Panc1 (cell line): Measurements from ENCODE around the gene HFE. TPM values are rescaled to one million over a fixed set of nuclear protein-coding genes. Genes with fewer than 3 reads are reported as not detected.

Experiments
- ATAC-seq: fragments of 200-7000 bp; cut with Tn5 transposase; 2 replicates; pipeline ENCODE4 v1.9.1; 2020; ENCODE audit warnings: mild to moderate bottlenecking, moderate library complexity
- BruUV-seq: library from RNA; stranded (reverse); fragments of 400-500 nt; replicated peaks from 2 replicates; lab custom pipeline; 2021; lab: Mats Ljungman, UMichigan
- CTCF ChIA-PET: fragments of 300-600 bp; sonication (Branson Sonifier 250); formaldehyde crosslinking; loops from one replicate; lab custom pipeline; 2022; ENCODE audit warnings: antibody characterized with exemption; lab: Charles Lee
- POLR2A ChIA-PET: fragments of 300-600 bp; sonication (Branson Sonifier 250); formaldehyde crosslinking; loops from one replicate; lab custom pipeline; 2022; ENCODE audit warnings: antibody characterized with exemption; lab: Charles Lee
- DNase-seq: peaks from one replicate; pipeline ENCODE4 v3.0.0-alpha.2; 2010; ENCODE audit warnings: low read depth, low spot score
- H3K27ac ChIP-seq: 2 replicates; pipeline ENCODE4 v1.5.1; 2011; ENCODE audit warnings: mild to moderate bottlenecking, low read length, inconsistent platforms
- H3K27me3 ChIP-seq: fragments of 200-500 bp; sonication (Bioruptor generic); 2 replicates; pipeline ENCODE4 v1.6.0; 2014; ENCODE audit warnings: low read length, inconsistent platforms; ENCODE audit not compliant: control insufficient read depth, insufficient read depth
- H3K36me3 ChIP-seq: fragments of 200-500 bp; sonication (Bioruptor generic); 2 replicates; pipeline ENCODE4 v1.5.1; 2014; ENCODE audit warnings: inconsistent platforms, mild to moderate bottlenecking, low read length, moderate library complexity; ENCODE audit not compliant: control insufficient read depth, insufficient read depth
- H3K4me1 ChIP-seq: 2 replicates; pipeline ENCODE4 v1.5.1; 2011; ENCODE audit warnings: inconsistent platforms, mild to moderate bottlenecking, low read length, moderate library complexity; ENCODE audit not compliant: control insufficient read depth, insufficient read depth
- H3K4me3 ChIP-seq, 2 experiments: 2 replicates each; pipeline ENCODE4 v1.5.1; 2011 to 2012; ENCODE audit warnings: low read depth in 2 of 2, low read length in 2 of 2, mild to moderate bottlenecking in 2 of 2, inconsistent platforms in 1 of 2, moderate library complexity in 1 of 2
- H3K9me3 ChIP-seq: fragments of 200-500 bp; sonication (Bioruptor generic); 2 replicates; pipeline ENCODE4 v1.5.1; 2014; ENCODE audit warnings: low read depth, mild to moderate bottlenecking, inconsistent platforms, low read length, moderate library complexity; ENCODE audit not compliant: control insufficient read depth, insufficient read depth
- CTCF ChIP-seq: fragments of 450-650 bp; IDR thresholded peaks from 2 replicates; pipeline ENCODE4 v1.5.1; 2017; ENCODE audit warnings: mild to moderate bottlenecking
- POLR2AphosphoS5 ChIP-seq: IDR thresholded peaks from 2 replicates; pipeline ENCODE4 v1.6.1; 2012; ENCODE audit warnings: mild to moderate bottlenecking, low read depth, low read length, moderate library complexity
- REST ChIP-seq, 2 experiments: IDR thresholded peaks; 2 replicates each; pipeline ENCODE4 v1.6.1; 2011 to 2012; ENCODE audit warnings: low read depth in 2 of 2, control low read depth in 1 of 2, low read length in 1 of 2, mild to moderate bottlenecking in 1 of 2, moderate library complexity in 1 of 2; ENCODE audit not compliant: insufficient read depth in 1 of 2
- SIN3A ChIP-seq: IDR thresholded peaks from 2 replicates; pipeline ENCODE4 v1.6.1; 2012; ENCODE audit warnings: low read depth, mild to moderate bottlenecking, low read length, moderate library complexity, borderline replicate concordance; ENCODE audit not compliant: insufficient read depth
- TCF7L2 ChIP-seq: IDR thresholded peaks from 2 replicates; pipeline ENCODE4 v1.6.1; 2011; ENCODE audit warnings: mild to moderate bottlenecking, low read depth, low read length, inconsistent platforms
- in situ Hi-C: cut with HindIII; loops from 2 replicates; pipeline ENCODE4 v1.10.0; 2016; ENCODE audit warnings: low sequenced_read_pairs, low pct_unique_long_range_greater_than_20kb
- intact Hi-C: fragments of 100-400 bp; cut with micrococcal nuclease; formaldehyde crosslinking; loops from one replicate; pipeline ENCODE4 v1.10.0; 2022; ENCODE audit not compliant: unreplicated experiment
- total RNA-seq: library from RNA; stranded (reverse); gene quantifications from one replicate; pipeline ENCODE4 v1.2.1, GENCODE V29; 2021; ENCODE audit not compliant: unreplicated experiment

HFE gene
- total RNA-seq, 1 experiment from 2014 or later = 12.1 TPM

GRCh38 chr6:26064619-26065257 is 22.5 kb upstream of the HFE start:
- intact Hi-C loops (no loop called here), in situ Hi-C loops (loop anchor here (5.0 kb wide), 1 partner anchor 33 kb away; no protein-coding TSS in a partner anchor)
- H3K27me3 ChIP-seq = no peaks in the 10 kb centered on the region
- ATAC-seq (peak; percentile 74), DNase-seq (no peak)
- H3K36me3 ChIP-seq = no peaks in the 10 kb centered on the region
- H3K9me3 ChIP-seq = no peaks in the 10 kb centered on the region
- ChIA-PET POLR2A (interaction anchor here (0.5 to 1.1 kb wide), 2 partner anchors 59 to 113 kb away, joined by 3 read pairs; a partner anchor contains a TSS), CTCF (no interaction called here)
- H3K27ac ChIP-seq = 0 out of 2 replicates have a peak overlapping the region, but pooled peaks have one; percentile 44
- no peak overlapping the region for H3K4me3 ChIP-seq
- H3K4me1 ChIP-seq = no peaks in the 10 kb centered on the region
- BruUV-seq = no TSS peak
- no peak for TF ChIP-seq POLR2AphosphoS5
- TF ChIP-seq CTCF = peak; percentile 87
- no peak for TF ChIP-seq TCF7L2
- no peak for TF ChIP-seq REST (IDR thresholded peaks at IDR 0.05; ENCODE audit: insufficient read depth in 1 of 2, low read depth in 2 of 2, low read length in 1 of 2)

- Histone ChIP-seq H3K4me3 (peak overlapping the region; percentile 37 to 57), H3K36me3 (no peaks in the 10 kb centered on the region), H3K4me1 (no peaks in the 10 kb centered on the region), H3K9me3 (no peaks in the 10 kb centered on the region), H3K27me3 (no peaks in the 10 kb centered on the region), H3K27ac (peak overlapping the region; percentile 73)
- ChIA-PET CTCF (interaction anchor here (0.6 to 1.0 kb wide), 2 partner anchors 22 to 102 kb away, joined by 4 to 8 read pairs; no protein-coding TSS in a partner anchor), POLR2A (interaction anchor here (0.6 kb wide), 1 partner anchor 47 kb away, joined by 3 read pairs; no protein-coding TSS in a partner anchor)
- intact Hi-C loops = loop anchor here (1.0 kb wide), 1 partner anchor 31 kb away; no protein-coding TSS in a partner anchor
- in situ Hi-C loops = no loop called here
- DNase-seq = no peak
- ATAC-seq = peak; percentile 94
- BruUV-seq = no TSS peak
- TF ChIP-seq SIN3A (no peak), TCF7L2 (peak; percentile 66), CTCF (peak; percentile 94), POLR2AphosphoS5 (no peak)
These were observed 21.3 kb upstream of the HFE start for GRCh38 chr6:26065952-26066380.
